Measurements from ENCODE around the gene AMIGO3.

The AMIGO3 gene

GRCh38 chr3:49670940-49671290, 48.6 kb downstream of the AMIGO3 start:
- TF ChIP-seq JUND (IDR thresholded peaks at IDR 0.05; ENCODE audit: low read depth): no peak
- DNase-seq (ENCODE audit: low read depth in 1 of 2, low spot score in 1 of 2): no peak
- in situ Hi-C loops (cut with HindIII; ENCODE audit: low pct_unique_long_range_greater_than_20kb, low sequenced_read_pairs): no loop called here

GRCh38 chr3:49669352-49669751, 50.1 kb downstream of the AMIGO3 start:
- DNase-seq (ENCODE audit: low read depth in 1 of 2, low spot score in 1 of 2): no peak
- no peak for TF ChIP-seq JUND (IDR thresholded peaks at IDR 0.05; ENCODE audit: low read depth)
- in situ Hi-C loops (cut with HindIII; ENCODE audit: low pct_unique_long_range_greater_than_20kb, low sequenced_read_pairs): no loop called here

- peak in 1 of 2 experiments; percentile 19 for DNase-seq (ENCODE audit: low read depth in 1 of 2, low spot score in 1 of 2)
- in situ Hi-C loops (cut with HindIII; ENCODE audit: low pct_unique_long_range_greater_than_20kb, low sequenced_read_pairs): no loop called here
- no peak for TF ChIP-seq JUND (IDR thresholded peaks at IDR 0.05; ENCODE audit: low read depth)
Observed at GRCh38 chr3:49668861-49669260, 50.6 kb downstream of the AMIGO3 start.

- no peak for TF ChIP-seq JUND (IDR thresholded peaks at IDR 0.05; ENCODE audit: low read depth)
- in situ Hi-C loops (cut with HindIII; ENCODE audit: low pct_unique_long_range_greater_than_20kb, low sequenced_read_pairs): no loop called here
- no peak for DNase-seq (ENCODE audit: low read depth in 1 of 2, low spot score in 1 of 2)
Observed at GRCh38 chr3:49668414-49668797, 51.1 kb downstream of the AMIGO3 start.

GRCh38 chr3:49667701-49668413, 51.6 kb downstream of the AMIGO3 start:
- no peak for DNase-seq (ENCODE audit: low read depth in 1 of 2, low spot score in 1 of 2)
- TF ChIP-seq JUND (IDR thresholded peaks at IDR 0.05; ENCODE audit: low read depth): no peak
- in situ Hi-C loops (cut with HindIII; ENCODE audit: low pct_unique_long_range_greater_than_20kb, low sequenced_read_pairs): no loop called here

Data from T47D (cell line).